Stimulated activated CD8-positive, alpha-beta memory T cell treated with anti-CD3 and anti-CD28 coated beads, Interleukin-2, amount 100 ng/mL, for 1 hour (primary cell): ENCODE data around the gene SRSF11.
A peak's percentile ranks its signal among the peaks of the same experiment; 100 is the strongest.
"Not testable (repeated sequence)": the region's sequence is repeated elsewhere in the genome, so short reads cannot be mapped to it uniquely, and the experiment has no call there.

Experiments used
- DNase-seq, 2 donors: peaks; one replicate each; pipeline ENCODE4 v3.0.0-alpha.2; 2020; ENCODE audit warnings: low read depth in 2 of 2

Gene SRSF11, protein sequence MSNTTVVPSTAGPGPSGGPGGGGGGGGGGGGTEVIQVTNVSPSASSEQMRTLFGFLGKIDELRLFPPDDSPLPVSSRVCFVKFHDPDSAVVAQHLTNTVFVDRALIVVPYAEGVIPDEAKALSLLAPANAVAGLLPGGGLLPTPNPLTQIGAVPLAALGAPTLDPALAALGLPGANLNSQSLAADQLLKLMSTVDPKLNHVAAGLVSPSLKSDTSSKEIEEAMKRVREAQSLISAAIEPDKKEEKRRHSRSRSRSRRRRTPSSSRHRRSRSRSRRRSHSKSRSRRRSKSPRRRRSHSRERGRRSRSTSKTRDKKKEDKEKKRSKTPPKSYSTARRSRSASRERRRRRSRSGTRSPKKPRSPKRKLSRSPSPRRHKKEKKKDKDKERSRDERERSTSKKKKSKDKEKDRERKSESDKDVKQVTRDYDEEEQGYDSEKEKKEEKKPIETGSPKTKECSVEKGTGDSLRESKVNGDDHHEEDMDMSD

DNA sequence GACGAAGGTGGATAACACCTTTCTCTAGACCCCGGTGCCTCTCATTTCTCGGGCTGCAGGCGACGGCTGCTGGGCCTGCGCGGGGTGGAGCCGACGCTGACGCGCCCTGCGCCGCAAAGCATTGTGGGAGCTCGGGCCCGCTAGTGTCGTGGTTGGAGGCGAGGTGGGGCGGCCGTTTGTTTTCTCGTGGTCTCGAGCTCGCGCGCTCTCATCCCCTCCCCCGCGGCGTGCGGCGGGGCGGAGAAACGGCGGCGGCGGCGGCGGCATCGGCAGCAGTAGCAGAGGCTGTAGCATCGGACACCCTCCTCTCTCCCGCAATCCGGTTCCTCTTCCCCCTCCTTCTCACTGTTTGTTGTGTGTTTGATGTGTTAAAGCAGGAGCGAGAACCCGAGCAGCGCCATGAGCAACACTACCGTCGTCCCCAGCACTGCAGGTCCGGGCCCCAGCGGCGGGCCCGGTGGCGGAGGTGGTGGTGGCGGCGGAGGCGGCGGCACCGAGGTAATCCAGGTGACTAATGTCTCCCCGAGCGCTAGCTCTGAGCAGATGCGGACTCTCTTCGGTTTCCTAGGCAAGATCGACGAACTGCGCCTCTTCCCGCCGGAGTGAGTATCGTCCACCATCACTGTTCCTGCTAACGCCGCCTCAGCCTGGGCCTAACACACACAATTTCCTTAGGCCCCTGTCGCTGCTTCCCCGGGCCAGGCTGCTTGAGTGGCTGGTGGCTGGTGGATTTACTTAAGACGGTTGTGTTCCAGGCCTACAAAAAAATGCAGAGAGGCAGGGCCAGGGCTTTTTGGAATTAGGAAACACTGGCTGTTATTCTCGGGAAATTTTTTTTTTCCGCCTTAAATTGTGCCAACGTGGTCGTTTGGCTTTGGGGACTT lies at the start of gene SRSF11:
SRSF11 (plus strand) TSS at position 143 of the 884 bp plus-strand sequence; CDS start at position 400, 257 bp downstream.
- DNase-seq, result peak; percentile 94 to 95

DNA sequence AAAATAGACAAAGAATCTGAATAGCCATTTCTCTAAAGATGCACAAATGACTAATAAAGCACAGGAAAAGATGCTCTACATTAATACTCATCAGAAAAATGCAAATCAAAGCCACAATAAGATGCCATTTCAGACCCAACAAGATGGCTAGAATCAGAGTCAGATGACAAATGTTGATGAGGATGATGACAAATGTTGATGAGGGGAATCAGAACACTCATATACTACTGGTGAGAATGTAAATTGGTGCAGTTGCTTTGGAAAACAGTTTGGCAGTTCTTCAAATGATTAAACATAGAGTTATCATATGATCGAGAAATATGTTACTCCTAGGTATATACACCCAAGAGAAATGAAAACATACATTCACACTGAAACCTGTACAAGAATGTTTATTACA lies 49.7 kb upstream of the SRSF11 start:
- DNase-seq, result no peak

DNA sequence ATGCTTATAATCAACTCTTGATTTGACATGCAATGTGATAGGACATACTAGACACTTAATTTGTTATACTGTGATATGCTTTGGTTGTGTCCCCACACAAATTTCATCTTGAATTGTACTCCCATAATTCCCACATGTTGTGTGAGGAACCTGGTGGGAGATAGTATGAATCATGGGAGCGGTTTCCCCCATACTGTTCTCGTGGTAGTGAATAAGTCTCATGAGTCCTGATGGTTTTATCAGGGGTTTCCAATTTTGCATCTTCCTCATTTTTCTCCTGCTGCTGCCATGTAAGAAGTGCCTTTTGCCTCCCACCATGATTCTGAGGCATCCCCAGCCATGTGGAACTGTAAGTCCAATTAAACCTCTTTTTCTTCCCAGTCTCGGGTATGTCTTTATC lies 36.0 kb upstream of the SRSF11 start:
- not testable (repeated sequence) for DNase-seq

DNA sequence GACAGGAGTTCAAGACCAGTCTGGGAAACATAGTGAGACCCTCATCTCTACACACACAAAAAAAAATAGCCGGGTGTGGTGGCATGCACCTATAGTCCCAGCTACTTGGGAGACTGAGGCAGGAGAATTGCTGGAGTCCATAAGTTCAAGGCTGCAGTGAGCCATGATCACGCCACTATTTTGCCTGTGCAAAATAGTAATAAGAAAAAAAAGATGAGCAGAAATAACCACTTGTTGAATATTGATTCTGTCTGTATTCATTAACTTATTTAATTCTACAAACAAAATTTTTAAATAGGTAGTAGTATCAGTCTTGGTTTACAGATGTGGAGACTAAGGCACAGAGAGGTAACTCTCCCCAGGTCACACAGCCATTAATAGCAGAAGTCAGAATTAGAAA lies 32.7 kb upstream of the SRSF11 start:
- DNase-seq, result no peak

DNA sequence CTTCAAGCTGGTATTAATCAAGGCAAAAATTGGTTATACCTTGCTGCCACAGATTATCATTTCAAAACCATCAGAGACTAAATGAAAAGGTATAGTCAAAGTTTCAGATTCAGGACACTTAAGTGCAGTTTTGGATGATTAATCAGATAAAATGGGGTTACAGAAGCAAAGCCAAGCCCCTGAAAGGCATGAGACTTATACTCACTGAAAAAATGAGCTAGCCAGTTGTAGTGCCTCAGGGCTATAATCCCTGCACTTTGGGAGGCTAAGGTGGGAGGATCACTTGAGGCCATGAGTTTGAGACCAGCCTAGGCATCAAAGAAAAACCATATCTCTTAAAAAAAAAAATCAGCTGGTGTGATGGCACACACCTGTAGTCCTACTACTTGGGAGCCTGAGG lies 31.0 kb upstream of the SRSF11 start:
- DNase-seq, result no peak

DNA sequence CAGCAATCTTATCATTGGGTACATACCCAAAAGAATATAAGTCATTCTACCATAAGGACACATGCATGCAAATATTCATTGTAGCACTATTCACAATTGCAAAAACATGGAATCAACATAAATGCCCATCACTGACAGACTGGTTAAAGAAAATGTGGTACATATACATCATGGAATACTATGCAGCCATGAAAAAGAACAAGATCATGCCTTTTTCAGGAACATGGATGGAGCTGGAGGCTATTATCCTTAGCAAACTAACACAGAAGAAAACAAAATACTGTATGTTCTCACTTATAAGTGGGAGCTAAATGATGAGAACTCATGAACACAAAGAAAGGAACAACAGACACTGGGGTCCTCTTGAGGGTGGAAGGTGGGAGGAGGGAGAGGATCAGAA lies 28.7 kb upstream of the SRSF11 start:
- DNase-seq, result not testable (repeated sequence)

DNA sequence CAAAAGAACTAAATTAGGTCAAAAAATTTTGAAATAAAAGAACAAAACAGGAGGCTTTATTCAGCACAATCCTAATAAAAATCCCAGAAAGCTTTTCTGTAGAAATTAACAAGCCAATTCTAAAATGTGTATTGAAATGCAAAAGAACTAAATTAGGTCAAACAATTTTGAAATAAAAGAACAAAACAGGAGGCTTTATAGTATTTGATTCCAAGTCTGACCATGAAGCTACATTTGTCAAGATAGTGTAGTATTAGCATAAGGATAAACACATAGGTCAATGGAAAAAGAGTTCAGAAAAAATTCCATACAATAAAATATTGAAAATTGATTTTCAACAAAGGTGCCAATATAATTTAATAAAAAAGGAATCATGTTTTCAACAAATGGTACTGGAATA lies 26.6 kb upstream of the SRSF11 start:
- DNase-seq, result no peak

DNA sequence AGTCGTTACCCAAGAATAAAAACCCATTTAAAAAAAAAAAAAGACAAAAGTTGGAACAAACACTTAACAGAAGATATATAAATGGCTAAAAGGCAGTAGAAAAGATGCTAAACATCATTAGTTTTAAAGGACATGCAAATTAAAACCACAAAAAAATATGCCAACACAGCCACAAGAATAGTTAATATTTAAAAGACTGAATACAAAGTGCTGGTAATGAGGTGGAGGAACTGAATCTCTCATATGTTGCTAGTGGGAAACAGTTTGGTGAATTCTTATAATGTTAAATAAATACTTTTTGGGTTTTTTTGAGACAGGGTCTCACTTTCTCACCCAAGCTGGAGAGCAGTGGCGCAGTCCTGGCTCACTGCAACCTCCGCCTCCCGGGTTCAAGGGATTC lies 25.8 kb upstream of the SRSF11 start:
- no peak for DNase-seq

DNA sequence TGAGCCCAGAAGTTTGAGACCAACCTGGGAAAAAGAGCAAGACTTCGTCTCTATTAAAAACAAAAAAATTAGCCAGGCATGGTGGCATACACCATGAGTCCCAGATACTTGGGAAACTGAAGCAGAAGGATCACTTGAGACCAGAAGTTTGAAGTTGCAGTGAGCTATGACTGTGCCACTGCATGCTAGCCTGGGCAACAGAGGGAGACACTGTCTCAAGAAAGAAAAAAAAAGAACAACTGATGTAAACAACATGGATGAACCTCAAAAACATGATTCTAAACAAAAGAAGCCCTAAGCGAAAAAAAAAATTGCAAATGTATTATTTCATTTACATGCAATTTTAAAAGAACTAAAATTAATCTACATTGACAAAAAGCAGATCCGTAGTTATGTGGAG lies 24.8 kb upstream of the SRSF11 start:
- no peak for DNase-seq

DNA sequence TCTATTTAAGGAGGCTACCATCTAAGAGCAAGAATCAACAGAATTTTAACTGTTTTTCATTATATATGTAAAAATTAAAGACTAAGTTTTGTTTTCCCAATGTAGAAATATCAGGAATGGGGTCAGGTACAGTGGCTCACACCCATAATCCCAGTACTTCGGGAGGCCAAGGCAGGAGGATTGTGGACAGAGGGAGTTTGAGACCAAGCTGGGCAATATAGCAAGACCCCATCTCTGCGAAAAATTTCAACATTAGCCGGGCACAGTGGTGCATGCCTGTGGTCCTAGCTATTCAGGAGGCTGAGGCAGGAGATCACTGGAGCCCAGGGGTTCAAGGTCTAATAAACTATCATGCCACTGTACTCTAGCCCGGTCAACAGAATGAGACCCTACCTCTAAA lies 21.1 kb upstream of the SRSF11 start:
- no peak for DNase-seq

DNA sequence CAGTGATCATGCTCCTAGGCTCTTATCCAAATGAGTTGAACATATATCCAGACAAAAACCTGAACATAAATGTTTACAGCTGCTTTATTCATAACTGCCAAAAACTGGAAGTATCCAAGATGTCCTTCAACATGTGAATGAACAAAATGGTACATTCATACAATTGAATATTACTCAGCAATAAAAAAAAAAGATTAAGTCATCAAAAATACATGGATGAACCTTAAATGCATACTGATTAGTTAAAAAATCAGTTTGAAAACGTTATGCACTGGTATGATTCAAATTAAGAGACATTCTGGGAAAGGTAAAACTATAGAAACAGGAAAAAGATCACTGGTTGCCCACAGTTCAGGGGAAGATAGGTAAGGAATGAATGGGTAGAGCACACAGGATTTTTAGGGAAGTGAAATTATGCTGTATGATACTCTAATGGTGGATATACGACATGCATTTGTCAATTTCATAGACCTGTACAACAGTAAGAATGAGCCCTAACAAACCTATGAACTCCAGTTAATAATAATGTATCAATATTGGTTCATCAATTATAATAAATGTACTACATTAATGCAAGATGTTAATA lies 18.9 kb upstream of the SRSF11 start:
- DNase-seq, result no peak

DNA sequence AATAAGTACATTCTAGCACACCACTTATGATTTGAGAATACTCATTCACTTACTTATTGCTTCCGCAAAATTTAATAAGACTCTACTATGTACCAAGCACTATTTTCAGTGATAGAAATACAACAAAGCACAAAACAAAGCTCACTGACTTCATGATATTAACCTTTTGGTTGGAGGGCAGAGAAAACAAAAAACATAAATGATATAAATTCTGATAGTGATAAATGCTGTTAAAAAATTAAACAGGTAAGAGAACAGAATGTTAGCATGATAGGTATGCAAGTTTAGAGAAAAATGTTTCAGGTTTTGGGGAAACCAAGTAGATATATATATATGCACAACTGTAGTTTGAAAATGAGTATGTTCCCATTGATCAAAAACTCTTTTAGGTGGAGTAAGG lies 17.0 kb upstream of the SRSF11 start:
- no peak for DNase-seq

DNA sequence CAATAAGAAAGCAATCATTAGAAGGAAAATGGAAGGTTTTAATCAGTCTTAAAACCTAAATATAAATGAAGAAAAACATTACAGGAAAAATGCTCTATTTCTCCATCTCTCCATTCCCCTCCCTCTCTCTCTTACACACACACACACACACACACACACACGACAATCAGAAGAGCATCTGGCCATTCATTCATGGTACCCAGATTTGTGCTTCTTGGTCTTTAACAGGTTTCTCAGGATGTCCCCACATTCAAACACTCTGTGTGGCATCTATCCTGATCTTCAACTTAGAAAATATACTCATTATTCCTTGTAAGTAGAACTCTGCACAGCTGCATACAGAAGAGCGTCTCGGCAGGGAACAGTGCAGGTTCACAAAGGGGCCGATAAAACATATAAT lies 16.6 kb upstream of the SRSF11 start:
- no peak for DNase-seq

DNA sequence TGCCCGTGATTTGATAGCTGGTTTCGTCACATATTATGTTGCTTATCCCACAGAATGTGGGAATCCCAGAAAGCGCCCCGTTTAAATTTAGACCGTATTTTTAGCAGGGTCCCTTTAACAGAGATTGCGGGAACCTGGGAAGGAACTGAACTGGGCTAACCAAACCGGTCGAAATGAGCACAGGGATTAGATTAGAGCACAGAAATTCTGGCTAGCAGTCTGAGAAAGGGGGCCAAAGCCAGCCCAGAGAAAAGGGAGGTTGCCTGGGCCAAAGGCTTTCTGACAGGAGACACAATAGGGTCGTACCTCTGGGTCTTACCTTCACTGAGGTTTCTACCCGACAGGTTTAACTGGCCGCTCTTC lies 16.1 kb upstream of the SRSF11 start:
- DNase-seq, result no peak

DNA sequence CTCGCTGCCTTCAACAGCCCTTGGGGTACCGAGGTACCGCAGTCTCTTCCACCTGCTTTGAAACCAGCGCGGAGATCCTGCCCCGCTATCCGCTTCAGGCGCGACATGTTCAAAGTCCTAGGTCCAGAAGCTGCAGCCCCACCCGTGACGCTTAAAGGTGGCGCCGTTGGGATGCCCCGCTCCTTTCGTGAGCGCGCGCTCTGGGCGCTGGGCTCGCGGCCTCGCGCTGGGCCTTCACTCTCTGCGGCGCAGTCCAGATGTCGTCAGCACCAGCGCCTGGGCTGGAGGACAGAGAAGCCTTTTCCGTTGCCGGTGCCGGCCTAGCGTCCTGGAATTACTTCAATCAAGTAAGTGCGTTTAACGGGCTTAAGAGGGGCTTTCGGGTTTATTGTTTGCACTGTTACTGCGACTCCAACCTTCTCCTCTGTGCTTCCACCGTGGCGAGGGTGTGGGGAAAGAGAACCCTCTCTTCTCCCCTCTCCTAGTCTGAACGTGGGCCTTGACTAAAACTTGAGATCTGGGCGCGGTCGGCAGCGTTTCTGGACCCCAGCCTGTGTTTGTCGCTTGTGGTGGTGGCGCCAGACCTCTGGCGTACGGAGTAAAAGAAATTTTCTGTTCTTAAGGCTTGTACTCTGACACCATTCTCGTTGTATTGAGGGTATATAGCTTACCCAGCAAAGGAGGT lies 15.6 kb upstream of the SRSF11 start, which contains the start of gene LRRC40:
LRRC40 (minus strand) TSS at position 146 of the 685 bp plus-strand sequence; CDS start at position 107, 39 bp downstream.
- DNase-seq, result peak; percentile 91 to 95

DNA sequence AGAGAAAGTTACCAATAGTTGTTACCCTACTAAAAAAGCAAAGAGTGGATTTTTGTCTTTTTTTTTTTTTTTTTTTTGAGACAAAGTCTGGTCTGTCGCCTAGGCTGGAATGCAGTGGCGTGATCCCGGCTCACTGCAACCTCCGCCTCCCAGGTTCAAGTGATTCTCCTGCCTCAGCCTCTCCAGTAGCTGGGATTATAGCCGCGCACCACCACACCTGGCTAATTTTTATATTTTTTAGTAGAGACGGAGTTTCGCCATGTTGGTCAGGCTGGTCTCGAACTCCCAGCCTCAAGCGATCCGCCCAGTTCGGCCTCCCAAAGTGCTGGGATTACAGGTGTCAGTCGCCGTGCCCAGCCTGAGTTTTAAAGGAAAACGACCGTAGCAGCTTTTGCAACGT lies 14.3 kb upstream of the SRSF11 start:
- not testable (repeated sequence) for DNase-seq

DNA sequence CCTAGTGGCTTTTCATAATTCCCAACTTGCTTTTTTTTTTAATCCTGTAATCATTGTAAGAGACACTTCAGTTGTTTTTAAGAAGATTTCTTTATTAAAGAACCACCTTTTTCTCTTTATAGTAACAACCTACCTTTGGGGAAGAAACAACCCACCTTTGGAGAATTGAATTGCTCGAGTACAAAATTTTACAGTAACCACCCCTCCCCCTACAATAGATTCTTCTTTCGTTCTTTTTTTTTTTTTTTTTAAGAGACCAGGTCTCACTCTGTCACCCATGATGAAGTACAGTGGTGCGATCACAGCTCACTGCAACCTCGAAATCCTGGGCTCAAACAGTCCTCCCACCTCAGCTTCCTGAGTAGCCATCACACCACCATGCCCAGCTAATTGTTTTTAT lies 13.7 kb upstream of the SRSF11 start:
- DNase-seq, result no peak

DNA sequence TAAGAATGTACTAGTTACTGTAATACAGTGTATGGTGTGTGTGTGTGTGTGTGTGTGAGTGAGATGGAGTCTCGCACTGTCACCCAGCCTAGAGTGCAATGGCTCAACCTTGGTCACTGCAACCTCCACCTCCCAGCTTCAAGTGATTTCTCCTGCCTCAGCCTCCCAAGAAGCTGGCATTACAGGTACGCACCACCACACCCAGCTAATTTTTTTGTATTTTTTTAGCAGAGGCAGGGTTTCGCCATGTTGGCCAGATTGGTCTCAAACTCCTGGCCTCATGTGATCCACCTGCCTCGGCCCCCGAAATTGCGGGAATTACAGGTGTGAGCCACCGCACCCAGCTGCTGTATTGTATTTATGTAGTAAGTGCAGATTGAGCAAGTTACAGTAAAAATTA lies 12.9 kb upstream of the SRSF11 start:
- no peak for DNase-seq

DNA sequence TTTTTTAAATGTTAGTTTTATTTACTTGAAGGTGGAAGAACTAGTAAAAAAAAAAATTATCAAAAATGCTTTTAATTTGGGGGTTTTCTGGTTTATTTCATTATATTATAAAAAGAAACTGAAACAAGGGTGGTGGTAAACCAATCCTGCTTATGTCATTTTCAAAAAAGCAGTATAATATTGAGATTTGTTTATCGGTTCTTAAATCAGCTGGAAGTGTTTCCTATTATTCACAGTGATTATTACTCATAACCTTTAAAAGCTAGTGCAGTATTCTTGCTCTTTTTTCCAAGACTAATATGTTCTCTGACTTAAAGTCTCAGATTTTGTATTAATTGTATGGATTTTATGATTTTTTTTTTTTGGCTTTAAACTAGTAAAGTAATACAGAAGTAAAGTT lies 10.4 kb upstream of the SRSF11 start:
- no peak for DNase-seq

DNA sequence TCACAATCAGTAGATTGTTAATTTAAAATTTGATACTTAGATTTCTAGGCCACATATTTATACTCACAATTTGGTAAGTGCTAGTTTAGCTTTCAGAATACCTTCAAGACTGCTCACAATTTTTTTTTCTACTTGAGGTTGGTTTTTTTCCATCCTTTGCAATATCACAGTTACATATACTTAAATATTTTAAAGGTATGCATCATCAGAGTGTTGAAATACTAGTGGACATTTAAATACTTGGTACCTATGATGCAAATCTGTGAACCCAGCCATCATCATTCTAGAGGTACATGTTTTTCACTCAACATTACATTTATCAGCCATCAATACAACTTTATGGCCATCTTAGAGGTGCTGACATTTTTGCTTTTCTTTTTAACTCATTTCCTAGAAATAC lies 9.6 kb upstream of the SRSF11 start:
- no peak for DNase-seq

DNA sequence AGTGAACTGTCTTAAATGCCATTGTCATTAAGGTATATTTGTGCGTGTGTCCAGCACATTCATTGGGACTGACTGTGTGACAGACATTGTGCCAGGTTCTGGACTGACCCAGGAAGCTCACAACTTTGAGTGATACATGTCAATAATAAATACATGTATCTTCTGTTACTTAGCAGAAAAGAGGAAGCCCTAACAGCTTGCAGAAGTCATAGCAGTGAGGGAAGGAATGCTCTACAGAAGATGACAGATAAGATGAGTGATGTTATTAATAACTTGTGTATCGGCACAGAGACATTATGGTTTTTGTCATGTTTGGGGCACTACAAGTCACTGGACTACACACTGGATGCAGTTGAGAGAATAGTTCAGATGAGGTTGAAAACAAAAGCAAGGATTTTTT lies 1.2 kb upstream of the SRSF11 start:
- DNase-seq, result no peak
